Neural cell (in vitro differentiated cells): ENCODE data around the gene DAPP1. TPM values are rescaled to one million over a fixed set of nuclear protein-coding genes. Genes with fewer than 3 reads are reported as not detected.

ENCODE experiments used
- H2AFZ ChIP-seq: fragments of 200-600, 300-800 bp; sonication (generic), shearing (Covaris generic); 2 replicates; pipeline ENCODE4 v1.6.0; 2014; ENCODE audit warnings: low read depth, mild to moderate bottlenecking, antibody characterized with exemption, low read length, moderate library complexity
- H3F3A ChIP-seq: fragments of 200-600 bp; shearing (Covaris generic); 2 replicates; pipeline ENCODE4 v1.6.1; 2016; ENCODE audit warnings: mild to moderate bottlenecking, moderate library complexity, mixed read lengths, antibody characterized with exemption, low read length; ENCODE audit not compliant: insufficient read depth, poor library complexity, severe bottlenecking
- H3K27ac ChIP-seq: fragments of 200-600, 300-800 bp; sonication (generic), shearing (Covaris generic); 2 replicates; pipeline ENCODE4 v1.5.1; 2014; ENCODE audit warnings: mild to moderate bottlenecking, low read length, moderate library complexity
- H3K27me3 ChIP-seq: fragments of 300-800, 200-600 bp; sonication (generic), shearing (Covaris generic); 2 replicates; pipeline ENCODE4 v1.6.0; 2014; ENCODE audit warnings: mild to moderate bottlenecking, low read depth, low read length, moderate library complexity; ENCODE audit not compliant: insufficient read depth
- H3K36me3 ChIP-seq: fragments of 300-800, 200-600 bp; sonication (generic), shearing (Covaris generic); 2 replicates; pipeline ENCODE4 v1.5.1; 2014; ENCODE audit warnings: mild to moderate bottlenecking, antibody characterized with exemption, low read length, moderate library complexity; ENCODE audit not compliant: insufficient read depth
- H3K4me2 ChIP-seq: fragments of 300-800, 200-600 bp; sonication (generic), shearing (Covaris generic); 2 replicates; pipeline ENCODE4 v1.6.0; 2014; ENCODE audit warnings: mild to moderate bottlenecking, low read length
- H3K4me3 ChIP-seq: fragments of 300-800, 200-600 bp; sonication (generic), shearing (Covaris generic); 2 replicates; pipeline ENCODE4 v1.5.1; 2014; ENCODE audit warnings: mild to moderate bottlenecking, low read length, moderate library complexity
- H3K79me2 ChIP-seq: fragments of 200-600 bp; shearing (Covaris generic); replicated peaks from 2 replicates; pipeline ENCODE4 v1.6.0; 2014; ENCODE audit warnings: mild to moderate bottlenecking, low read length, moderate library complexity; ENCODE audit not compliant: insufficient read depth
- H3K9ac ChIP-seq: fragments of 300-800, 200-600 bp; sonication (generic), shearing (Covaris generic); 2 replicates; pipeline ENCODE4 v1.6.1; 2016; ENCODE audit warnings: mild to moderate bottlenecking, low read length, mixed read lengths
- H3K9me2 ChIP-seq: fragments of 200-600 bp; shearing (Covaris generic); 2 replicates; pipeline ENCODE4 v1.6.1; 2016; ENCODE audit warnings: mild to moderate bottlenecking, low read length, mixed read lengths; ENCODE audit not compliant: insufficient read depth
- H3K9me3 ChIP-seq: fragments of 200-600, 300-800 bp; sonication (generic), shearing (Covaris generic); 2 replicates; pipeline ENCODE4 v1.6.1; 2016; ENCODE audit warnings: mild to moderate bottlenecking, mixed run types, low read length, moderate library complexity, mixed read lengths
- H4K20me1 ChIP-seq: fragments of 200-600 bp; shearing (Covaris generic); 2 replicates; pipeline ENCODE4 v1.6.1; 2016; ENCODE audit warnings: mild to moderate bottlenecking, mixed run types; ENCODE audit not compliant: insufficient read depth
- CTCF ChIP-seq: fragments of 450-650 bp; IDR thresholded peaks from 2 replicates; pipeline ENCODE4 v1.5.1; 2014; ENCODE audit warnings: antibody characterized with exemption, mild to moderate bottlenecking, moderate library complexity; ENCODE audit not compliant: poor library complexity, severe bottlenecking
- EP300 ChIP-seq: fragments of 450-650 bp; conservative IDR thresholded peaks from 2 replicates; pipeline ENCODE4 v1.6.1; 2014; ENCODE audit warnings: antibody characterized with exemption, mild to moderate bottlenecking, moderate library complexity; ENCODE audit not compliant: poor library complexity, severe bottlenecking
- EZH2 ChIP-seq: fragments of 200-600, 300-800 bp; shearing (Covaris generic), sonication (generic); IDR thresholded peaks from 2 replicates; pipeline ENCODE4 v1.6.1; 2014; ENCODE audit warnings: antibody characterized with exemption, low read length, borderline replicate concordance, mild to moderate bottlenecking; ENCODE audit not compliant: insufficient read depth, poor library complexity, severe bottlenecking
- MXI1 ChIP-seq: fragments of 450-650 bp; conservative IDR thresholded peaks from 2 replicates; pipeline ENCODE4 v1.6.1; 2014; ENCODE audit warnings: antibody characterized with exemption, mild to moderate bottlenecking; ENCODE audit not compliant: poor library complexity, severe bottlenecking
- POLR2AphosphoS5 ChIP-seq: IDR thresholded peaks from 2 replicates; pipeline ENCODE4 v1.6.1; 2012
- RAD21 ChIP-seq: fragments of 450-650 bp; conservative IDR thresholded peaks from 2 replicates; pipeline ENCODE4 v1.6.1; 2014; ENCODE audit warnings: antibody characterized with exemption, mild to moderate bottlenecking, moderate library complexity
- REST ChIP-seq: IDR thresholded peaks from 2 replicates; pipeline ENCODE4 v1.6.1; 2012; ENCODE audit warnings: borderline replicate concordance
- SMC3 ChIP-seq: fragments of 450-650 bp; conservative IDR thresholded peaks from 2 replicates; pipeline ENCODE4 v1.6.1; 2014; ENCODE audit warnings: antibody characterized with exemption, mild to moderate bottlenecking, moderate library complexity; ENCODE audit not compliant: poor library complexity
- TAF1 ChIP-seq: IDR thresholded peaks from 2 replicates; pipeline ENCODE4 v1.6.1; 2012; ENCODE audit warnings: low read depth
- polyA plus RNA-seq: library from polyadenylated mRNA; depleted of rRNA; stranded (reverse); fragments of >200 nt; gene quantifications from 2 replicates; pipeline ENCODE4 v1.2.3, GENCODE V29; 2014

Gene DAPP1
- polyA plus RNA-seq, 1 donor from 2014 or later: not detected

- Histone ChIP-seq H3K9ac (no peak overlapping the region), H4K20me1 (no peaks in the 10 kb centered on the region), H3F3A (no peaks in the 10 kb centered on the region), H3K4me3 (no peak overlapping the region), H3K9me2 (no peaks in the 10 kb centered on the region), H3K27me3 (no peaks in the 10 kb centered on the region), H3K36me3 (no peaks in the 10 kb centered on the region), H2AFZ (no peak overlapping the region), H3K4me2 (no peak overlapping the region), H3K9me3 (no peaks in the 10 kb centered on the region), H3K79me2 (no peaks in the 10 kb centered on the region), H3K27ac (no peak overlapping the region)
- TF ChIP-seq SMC3 (no peak), TAF1 (no peak), REST (no peak), EZH2 (no peak), MXI1 (no peak), POLR2AphosphoS5 (no peak), CTCF (no peak), EP300 (no peak), RAD21 (no peak)
These were observed 31.8 kb upstream of the DAPP1 start for GRCh38 chr4:99784842-99785241.

- Histone ChIP-seq H4K20me1 (no peaks in the 10 kb centered on the region), H3K9me2 (no peaks in the 10 kb centered on the region), H3K9me3 (no peaks in the 10 kb centered on the region), H3K4me3 (no peak overlapping the region), H3F3A (no peaks in the 10 kb centered on the region), H3K4me2 (no peak overlapping the region), H2AFZ (no peak overlapping the region), H3K36me3 (no peaks in the 10 kb centered on the region), H3K79me2 (no peaks in the 10 kb centered on the region), H3K27ac (no peak overlapping the region), H3K9ac (no peak overlapping the region), H3K27me3 (no peaks in the 10 kb centered on the region)
- no peak for TF ChIP-seq MXI1
- no peak for TF ChIP-seq CTCF
- TF ChIP-seq REST: no peak
- TF ChIP-seq RAD21: no peak
- no peak for TF ChIP-seq SMC3
- TF ChIP-seq POLR2AphosphoS5: no peak
- no peak for TF ChIP-seq TAF1
- no peak for TF ChIP-seq EP300
- TF ChIP-seq EZH2: no peak
These were observed 25.6 kb upstream of the DAPP1 start for GRCh38 chr4:99790796-99791617.
